Natural killer cell treated with Interleukin-12 subunit alpha and Interleukin-12 subunit beta and Interleukin-15 and Interleukin-18, amount 100 ng/mL, for 72 hours (primary cell): ENCODE measurements around the gene AP5S1. TPM values are rescaled to one million over a fixed set of nuclear protein-coding genes. Genes with fewer than 3 reads are reported as not detected.
A peak's percentile ranks its signal among the peaks of the same experiment; 100 is the strongest.

Source experiments
- ATAC-seq, 2 donors: fragments of 150-1000 bp; cut with Tn5 transposase in 1 of 2; sonication (Bioruptor Pico), chemical (Tn5 transposase) in 1 of 2; 2 replicates each; pipeline ENCODE4 v1.10.0; 2021
- DNase-seq: peaks from one replicate; pipeline ENCODE4 v3.0.0; 2022; ENCODE audit warnings: low spot score
- H3K27ac Mint-ChIP-seq, 2 donors: 1 replicate in 1 of 2; 2 replicates in 1 of 2; pipeline ENCODE4 v1.8.0; 2022; ENCODE audit warnings: mixed read lengths in 2 of 2, mild to moderate bottlenecking in 1 of 2, moderate library complexity in 1 of 2
- H3K27me3 Mint-ChIP-seq, 2 donors: 1 replicate in 1 of 2; 2 replicates in 1 of 2; pipeline ENCODE4 v1.8.0; 2022; ENCODE audit warnings: mixed read lengths in 2 of 2
- H3K36me3 Mint-ChIP-seq: one replicate; pipeline ENCODE4 v1.8.0; 2022; ENCODE audit warnings: mixed read lengths
- H3K4me1 Mint-ChIP-seq, 2 donors: 1 replicate in 1 of 2; 2 replicates in 1 of 2; pipeline ENCODE4 v1.8.0; 2022; ENCODE audit warnings: low read depth in 2 of 2, mixed read lengths in 2 of 2, mild to moderate bottlenecking in 1 of 2
- H3K4me3 Mint-ChIP-seq: one replicate; pipeline ENCODE4 v1.8.0; 2022; ENCODE audit warnings: mixed read lengths
- H3K9me3 Mint-ChIP-seq: 2 replicates; pipeline ENCODE4 v1.8.0; 2022; ENCODE audit warnings: mixed read lengths
- total RNA-seq, 2 donors: library from RNA; stranded (reverse); gene quantifications; one replicate each; pipeline ENCODE4 v1.2.3, GENCODE V29; 2022

Gene AP5S1
- total RNA-seq, 2 donors from 2014 or later = 13.5 to 19.7 TPM

GRCh38 chr20:3811467-3812258, 8.7 kb upstream of the AP5S1 start:
- Mint-ChIP-seq H3K27me3 (no peaks in the 10 kb centered on the region), H3K4me3 (peak overlapping the region; percentile 86), H3K27ac (peak overlapping the region; percentile 86 to 94), H3K9me3 (no peaks in the 10 kb centered on the region), H3K4me1 (peaks cover 48 to 49% of the 10 kb centered on the region in 2 donors), H3K36me3 (no peaks in the 10 kb centered on the region)
- ATAC-seq (peak; percentile 91 to 92), DNase-seq (peak; percentile 84)

- Mint-ChIP-seq H3K27me3 (no peaks in the 10 kb centered on the region), H3K27ac (peak overlapping the region; percentile 86 to 94), H3K36me3 (no peaks in the 10 kb centered on the region), H3K9me3 (no peaks in the 10 kb centered on the region), H3K4me1 (peaks cover 43 to 46% of the 10 kb centered on the region in 2 donors), H3K4me3 (peak overlapping the region; percentile 86)
- DNase-seq = no peak
- no peak for ATAC-seq
Observed at GRCh38 chr20:3812259-3812681, 8.1 kb upstream of the AP5S1 start.

GRCh38 chr20:3812975-3813847, 7.1 kb upstream of the AP5S1 start:
- Mint-ChIP-seq H3K27ac (peak overlapping the region; percentile 86 to 94), H3K4me3 (no peak overlapping the region), H3K36me3 (no peaks in the 10 kb centered on the region), H3K27me3 (no peaks in the 10 kb centered on the region), H3K9me3 (no peaks in the 10 kb centered on the region), H3K4me1 (peaks cover 46% of the 10 kb centered on the region in 2 donors)
- no peak for DNase-seq
- no peak for ATAC-seq

- DNase-seq = no peak
- Mint-ChIP-seq H3K27me3 (no peaks in the 10 kb centered on the region), H3K27ac (peak overlapping the region in 1 of 2 donors; percentile 86), H3K9me3 (no peaks in the 10 kb centered on the region), H3K36me3 (no peaks in the 10 kb centered on the region), H3K4me3 (no peak overlapping the region), H3K4me1 (peaks cover 49 to 50% of the 10 kb centered on the region in 2 donors)
- ATAC-seq = no peak
Observed at GRCh38 chr20:3813848-3814581, 6.3 kb upstream of the AP5S1 start.

GRCh38 chr20:3814928-3815495, 5.3 kb upstream of the AP5S1 start:
- no peaks in the 10 kb centered on the region for H3K9me3 Mint-ChIP-seq
- H3K27ac Mint-ChIP-seq = peak overlapping the region; percentile 38 to 82
- H3K36me3 Mint-ChIP-seq = no peaks in the 10 kb centered on the region
- H3K27me3 Mint-ChIP-seq = no peaks in the 10 kb centered on the region
- H3K4me1 Mint-ChIP-seq = peaks cover 52 to 57% of the 10 kb centered on the region in 2 donors
- peak overlapping the region; percentile 51 for H3K4me3 Mint-ChIP-seq
- no peak for ATAC-seq
- DNase-seq = no peak

GRCh38 chr20:3815703-3816315, 4.5 kb upstream of the AP5S1 start:
- peak in 1 of 2 donors; percentile 15 for ATAC-seq
- no peak for DNase-seq
- Mint-ChIP-seq H3K4me3 (peak overlapping the region; percentile 76), H3K27me3 (no peaks in the 10 kb centered on the region), H3K27ac (peak overlapping the region; percentile 38 to 82), H3K4me1 (peaks cover 50 to 60% of the 10 kb centered on the region in 2 donors), H3K36me3 (no peaks in the 10 kb centered on the region), H3K9me3 (no peaks in the 10 kb centered on the region)

GRCh38 chr20:3818155-3819151, 1.9 kb upstream of the AP5S1 start:
- Mint-ChIP-seq H3K9me3 (no peaks in the 10 kb centered on the region), H3K4me3 (peak overlapping the region; percentile 58), H3K36me3 (no peaks in the 10 kb centered on the region), H3K4me1 (peaks cover 37 to 48% of the 10 kb centered on the region in 2 donors), H3K27me3 (no peaks in the 10 kb centered on the region), H3K27ac (peak overlapping the region; percentile 93 to 95)
- DNase-seq (no peak), ATAC-seq (no peak)

- H3K27ac Mint-ChIP-seq = peak overlapping the region; percentile 93 to 95
- ATAC-seq (no peak), DNase-seq (no peak)
- no peaks in the 10 kb centered on the region for H3K9me3 Mint-ChIP-seq
- H3K27me3 Mint-ChIP-seq = no peaks in the 10 kb centered on the region
- peaks cover 35 to 47% of the 10 kb centered on the region in 2 donors for H3K4me1 Mint-ChIP-seq
- peak overlapping the region; percentile 94 for H3K4me3 Mint-ChIP-seq
- no peaks in the 10 kb centered on the region for H3K36me3 Mint-ChIP-seq
Observed at GRCh38 chr20:3819411-3820047, 818 bp upstream of the AP5S1 start.

- Mint-ChIP-seq H3K27ac (peak overlapping the region; percentile 93 to 95), H3K27me3 (no peaks in the 10 kb centered on the region), H3K36me3 (no peaks in the 10 kb centered on the region), H3K4me1 (peaks cover 26 to 36% of the 10 kb centered on the region in 2 donors), H3K4me3 (peak overlapping the region; percentile 94), H3K9me3 (no peaks in the 10 kb centered on the region)
- ATAC-seq (no peak), DNase-seq (peak; percentile 23)
Observed at GRCh38 chr20:3820901-3821727, 767 bp downstream of the AP5S1 start.

GRCh38 chr20:3821996-3822395, 1.6 kb downstream of the AP5S1 start:
- Mint-ChIP-seq H3K27me3 (no peaks in the 10 kb centered on the region), H3K36me3 (no peaks in the 10 kb centered on the region), H3K9me3 (no peaks in the 10 kb centered on the region), H3K4me1 (peaks cover 28% of the 10 kb centered on the region in 2 donors), H3K27ac (peak overlapping the region; percentile 93 to 95), H3K4me3 (peak overlapping the region; percentile 94)
- DNase-seq (peak; percentile 35), ATAC-seq (no peak)

- no peak for ATAC-seq
- no peak overlapping the region for H3K27ac Mint-ChIP-seq
- DNase-seq = peak; percentile 47
- H3K4me1 Mint-ChIP-seq = peaks cover 23 to 26% of the 10 kb centered on the region in 2 donors
- H3K4me3 Mint-ChIP-seq = no peak overlapping the region
- no peaks in the 10 kb centered on the region for H3K9me3 Mint-ChIP-seq
- no peaks in the 10 kb centered on the region for H3K36me3 Mint-ChIP-seq
- no peaks in the 10 kb centered on the region for H3K27me3 Mint-ChIP-seq
Observed at GRCh38 chr20:3823881-3824280, 3.5 kb downstream of the AP5S1 start.
